Heart left ventricle (tissue), 16 donors: ENCODE data around the gene TPM3. TPM values are rescaled to one million over a fixed set of nuclear protein-coding genes. Genes with fewer than 3 reads are reported as not detected.
"Not testable (repeated sequence)": the region's sequence is repeated elsewhere in the genome, so short reads cannot be mapped to it uniquely, and the experiment has no call there.

Experiments used
- ATAC-seq, 4 donors: fragments of 200-7000 bp; cut with Tn5 transposase; one replicate each; pipeline ENCODE4 v1.9.1; 2020 to 2022; ENCODE audit warnings: moderate library complexity in 4 of 4, mild to moderate bottlenecking in 3 of 4, moderate number of reproducible peaks in 1 of 4
- DNase-seq, 5 donors: peaks; one replicate each; pipeline ENCODE4 v3.0.0-alpha.2; 2020
- H3K27ac ChIP-seq, 12 donors: fragments of 200-600 bp; sonication (generic) in 4 of 12; one replicate each; pipeline versions ENCODE4 v1.5.0 to v1.8.0; 2016 to 2022; ENCODE audit warnings: mild to moderate bottlenecking in 2 of 12
- H3K27me3 ChIP-seq, 9 donors: fragments of 200-600 bp; sonication (generic) in 2 of 9; one replicate each; pipeline versions ENCODE4 v1.5.1 to v1.8.0; 2016 to 2022; ENCODE audit warnings: mild to moderate bottlenecking in 3 of 9
- H3K36me3 ChIP-seq, 9 donors: fragments of 200-600 bp; sonication (generic) in 2 of 9; one replicate each; pipeline versions ENCODE4 v1.5.0 to v1.8.0; 2018 to 2022; ENCODE audit warnings: mild to moderate bottlenecking in 2 of 9
- H3K4me1 ChIP-seq, 12 donors: fragments of 200-600 bp; sonication (generic) in 4 of 12; one replicate each; pipeline versions ENCODE4 v1.5.0 to v1.8.0; 2016 to 2022; ENCODE audit warnings: mild to moderate bottlenecking in 3 of 12
- H3K4me3 ChIP-seq, 12 donors: fragments of 200-600 bp; sonication (generic) in 4 of 12; one replicate each; pipeline versions ENCODE4 v1.5.0 to v1.8.0; 2017 to 2022; ENCODE audit warnings: mild to moderate bottlenecking in 9 of 12, moderate library complexity in 4 of 12
- H3K9me3 ChIP-seq, 12 donors: fragments of 200-600 bp; sonication (generic) in 4 of 12; one replicate each; pipeline versions ENCODE4 v1.5.0 to v1.8.0; 2016 to 2022; ENCODE audit warnings: mild to moderate bottlenecking in 1 of 12
- POLR2A ChIP-seq, 2 donors: fragments of 450-650 bp; IDR thresholded peaks; one replicate each; pipeline ENCODE4 v1.6.1; 2017; ENCODE audit warnings: antibody characterized with exemption in 2 of 2, mild to moderate bottlenecking in 2 of 2, moderate library complexity in 2 of 2
- WGBS, 4 donors: extraction: QIAGEN DNeasy Blood & Tissue Kit in 2 of 4; methylation state at CpG; one replicate each; pipeline versions ENCODE4 v1.1.5 to v1.1.7; 2013 to 2018; 5-methylcytosine and 5-hydroxymethylcytosine counted together
- intact Hi-C, 10 donors: fragments of 100-400 bp; cut with DNase I; formaldehyde crosslinking; loops; one replicate each; pipeline versions ENCODE4 v1.11.1 to v1.14.2; 2022
- microRNA counts, 2 donors: library from miRNA; unstranded; fragments of <30 nt; microRNA quantifications; one replicate each; lab custom pipeline; 2016
- microRNA-seq, 4 donors: library from miRNA; unstranded; fragments of <30 nt; microRNA quantifications; one replicate each; pipeline versions ENCODE4 to v1.2.0, GENCODE V29; 2017 to 2020
- polyA plus RNA-seq, 2 donors: library from polyadenylated mRNA; stranded (reverse); fragments of 200-250 nt; gene quantifications; one replicate each; pipeline ENCODE4 v1.2.3, GENCODE V29; 2013
- total RNA-seq, 9 donors: library from RNA; depleted of rRNA in 2 of 9; stranded (reverse); fragments of >200 nt in 2 of 9; fragmentation: NEBNext Ultra II Directional in 3 of 9; extraction: Animal tissue kit (Norgen Biotek cat#: 25700) in 3 of 9; gene quantifications; one replicate each; pipeline versions ENCODE4 v1.1.0 to v1.2.4, GENCODE V29; 2016 to 2023
- TF ChIP-seq, protein P1 (sequence below), 12 donors: fragments of 200-600 bp; sonication (generic) in 4 of 12; IDR thresholded peaks; one replicate each; pipeline versions ENCODE4 v1.5.0 to v1.8.0; 2018 to 2022; ENCODE audit warnings: antibody characterized with exemption in 12 of 12, mild to moderate bottlenecking in 5 of 12
- donor health status: ischemic (EF 13 %, LVEDD 7.1; RV severe dilation, severe dysfunction).
- donor health status: healthy with polysubstance abuse.
- donor health status: DM: no; HTN: yes; CAD: no.
- donor health status: DM: no; HTN: no; CAD: no.
- donor health status: ischemic (EF 25% LVEDD 6.9; RV normal size, moderate dysfunction).
- donor health status: ischemic (EF 25% LVEDD 5.7; RV mildly dilated, moderate dysfunction).
- donor health status: healthy.
- donor health status: DM: yes; HTN: yes; CAD: no.
- donor health status: ischemic (EF 35%, LVEDD 5.7; RV mildly dilated, moderate dysfunction).
- donor health status: nonischemic (EF 11% LVEDD 7.7; RV severe dilation, severe dysfunction).
- donor health status: DM: yes; HTN: yes; CAD: no.
- donor health status: PGD.
- donor health status: ischemic (EF 29% LVEDD 5.4; RV normal size, mild dysfunction).
- donor health status: nonischemic (EF 23%, LVEDD 6.1; RV moderate dilation, normal function).

The TPM3 gene
- total and polyA plus RNA-seq, 11 donors = 76.5 to 259 (median 120) TPM

DNA sequence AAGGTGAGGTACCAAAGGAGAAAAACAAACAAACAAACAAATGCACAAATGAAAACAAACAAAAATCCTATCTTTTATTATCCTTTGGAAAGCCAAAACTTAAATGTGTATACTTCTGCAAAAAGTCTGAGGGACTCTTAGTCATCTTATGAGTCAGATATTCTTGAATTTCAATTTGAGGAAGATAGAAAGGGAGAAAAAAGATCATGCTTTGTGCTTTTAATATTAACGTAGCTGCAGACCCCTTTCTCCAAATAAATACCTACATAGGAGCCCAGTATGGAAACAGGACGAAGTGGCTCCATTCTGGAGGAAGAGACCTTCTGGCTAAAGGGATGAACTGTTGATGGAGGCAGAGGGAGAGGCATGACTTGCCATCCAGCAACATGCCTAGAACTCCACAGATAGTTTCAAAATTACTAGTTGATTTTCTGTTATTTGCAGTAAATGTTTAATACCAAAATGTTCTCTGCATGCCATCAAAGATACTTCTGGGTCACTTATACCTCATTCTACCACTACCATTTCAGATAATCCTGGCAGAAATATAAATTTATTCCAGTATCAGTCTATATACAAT is 62.4 kb downstream of the TPM3 start:
- Histone ChIP-seq H3K27me3 (no peaks in the 10 kb centered on the region), H3K4me1 (peaks cover 0 to 5% (median 0%) of the 10 kb centered on the region in 12 donors), H3K27ac (no peak overlapping the region), H3K4me3 (no peak overlapping the region), H3K9me3 (no peaks in the 10 kb centered on the region), H3K36me3 (no peaks in the 10 kb centered on the region)
- no peak for ATAC-seq
- DNase-seq = no peak
- intact Hi-C loops = no loop called here
- WGBS, 4 donors = 60 to 66% (median 65%) methylated on average over 2 of the region's 2 CpGs
- TF ChIP-seq, protein P1, sequence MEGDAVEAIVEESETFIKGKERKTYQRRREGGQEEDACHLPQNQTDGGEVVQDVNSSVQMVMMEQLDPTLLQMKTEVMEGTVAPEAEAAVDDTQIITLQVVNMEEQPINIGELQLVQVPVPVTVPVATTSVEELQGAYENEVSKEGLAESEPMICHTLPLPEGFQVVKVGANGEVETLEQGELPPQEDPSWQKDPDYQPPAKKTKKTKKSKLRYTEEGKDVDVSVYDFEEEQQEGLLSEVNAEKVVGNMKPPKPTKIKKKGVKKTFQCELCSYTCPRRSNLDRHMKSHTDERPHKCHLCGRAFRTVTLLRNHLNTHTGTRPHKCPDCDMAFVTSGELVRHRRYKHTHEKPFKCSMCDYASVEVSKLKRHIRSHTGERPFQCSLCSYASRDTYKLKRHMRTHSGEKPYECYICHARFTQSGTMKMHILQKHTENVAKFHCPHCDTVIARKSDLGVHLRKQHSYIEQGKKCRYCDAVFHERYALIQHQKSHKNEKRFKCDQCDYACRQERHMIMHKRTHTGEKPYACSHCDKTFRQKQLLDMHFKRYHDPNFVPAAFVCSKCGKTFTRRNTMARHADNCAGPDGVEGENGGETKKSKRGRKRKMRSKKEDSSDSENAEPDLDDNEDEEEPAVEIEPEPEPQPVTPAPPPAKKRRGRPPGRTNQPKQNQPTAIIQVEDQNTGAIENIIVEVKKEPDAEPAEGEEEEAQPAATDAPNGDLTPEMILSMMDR (IDR thresholded peaks at IDR 0.05) = no peak
- TF ChIP-seq POLR2A (IDR thresholded peaks at IDR 0.05) = no peak

DNA sequence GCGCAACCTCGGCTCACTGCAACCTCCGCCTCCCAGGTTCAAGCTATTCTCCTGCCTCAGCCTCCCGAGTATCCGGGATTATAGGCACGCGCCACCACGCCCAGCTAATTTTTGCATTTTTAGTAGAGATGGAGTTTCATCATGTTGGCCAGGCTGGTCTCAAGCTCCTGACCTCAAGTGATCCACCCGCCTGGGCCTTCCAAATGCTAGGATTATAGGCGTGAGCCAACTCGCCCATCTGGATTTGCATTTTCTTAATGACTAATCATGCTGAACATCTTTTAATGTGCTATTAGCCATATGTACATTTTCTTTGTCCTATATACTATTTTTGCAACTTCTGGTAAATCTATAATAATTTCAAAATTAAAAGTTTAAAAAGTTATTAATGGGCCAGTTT is 68.7 kb downstream of the TPM3 start:
- H3K9me3 ChIP-seq, H3K27ac ChIP-seq, DNase-seq, H3K27me3 ChIP-seq, ATAC-seq, H3K36me3 ChIP-seq, H3K4me3 ChIP-seq, H3K4me1 ChIP-seq, intact Hi-C loops: not testable (repeated sequence)
- WGBS, 4 donors = 93 to 96% (median 95%) methylated on average over 11 of the region's 11 CpGs

DNA sequence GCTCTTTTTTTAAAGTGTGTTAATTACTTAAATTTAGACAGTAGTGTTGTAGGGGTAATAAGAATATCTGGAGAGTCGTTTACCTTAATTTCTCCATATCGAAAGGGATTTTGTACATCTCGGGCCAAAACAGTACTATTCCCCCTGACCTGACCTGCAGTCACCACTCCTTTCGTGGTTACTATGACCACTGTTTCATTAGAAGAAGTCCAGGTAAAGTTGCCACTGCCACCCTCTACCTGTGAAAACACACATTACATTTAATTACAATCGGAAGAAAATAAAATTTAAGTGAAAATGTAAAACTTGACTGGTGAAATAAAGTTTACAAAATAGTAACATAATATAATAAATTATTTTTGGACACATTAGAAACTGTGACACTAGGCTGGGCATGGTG is 74.3 kb downstream of the TPM3 start:
- Histone ChIP-seq H3K27ac (no peak overlapping the region), H3K27me3 (no peaks in the 10 kb centered on the region), H3K4me1 (peaks cover 0 to 7% (median 0%) of the 10 kb centered on the region in 12 donors), H3K9me3 (no peaks in the 10 kb centered on the region), H3K4me3 (no peak overlapping the region), H3K36me3 (no peaks in the 10 kb centered on the region)
- DNase-seq = no peak
- intact Hi-C loops = no loop called here
- WGBS, 4 donors = 75 to 83% (median 81%) methylated on average over 5 of the region's 5 CpGs
- no peak for ATAC-seq
- TF ChIP-seq, protein P1 (IDR thresholded peaks at IDR 0.05) = no peak
- no peak for TF ChIP-seq POLR2A (IDR thresholded peaks at IDR 0.05)

DNA sequence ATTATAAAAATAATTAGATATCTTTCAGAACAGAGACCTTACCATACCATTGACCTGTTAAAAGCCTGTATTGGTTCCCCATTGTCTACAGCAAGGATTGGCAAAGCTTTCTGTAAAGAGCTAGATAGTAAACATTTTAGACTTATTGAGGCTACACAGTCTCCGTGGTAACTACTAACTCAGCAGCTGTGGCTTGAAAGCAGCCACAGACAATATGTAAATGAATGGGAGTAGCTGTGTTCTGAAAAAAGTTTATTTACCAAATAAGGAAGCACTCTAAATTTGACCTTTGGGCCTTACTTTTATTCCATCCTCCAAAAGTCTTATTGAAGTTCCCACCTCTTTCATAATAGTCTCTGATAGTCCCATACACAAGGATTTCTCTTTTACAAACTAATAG is 76.7 kb downstream of the TPM3 start:
- H3K9me3 ChIP-seq = no peaks in the 10 kb centered on the region
- H3K27me3 ChIP-seq = no peaks in the 10 kb centered on the region
- no peak for TF ChIP-seq POLR2A (IDR thresholded peaks at IDR 0.05)
- TF ChIP-seq, protein P1 (IDR thresholded peaks at IDR 0.05) = no peak
- peaks cover 0 to 7% (median 0%) of the 10 kb centered on the region in 12 donors for H3K4me1 ChIP-seq
- no peak overlapping the region for H3K4me3 ChIP-seq
- intact Hi-C loops = no loop called here
- DNase-seq (no peak), ATAC-seq (no peak)
- WGBS, 4 donors = 46 to 54% (median 52%) methylated on average over 1 of the region's 1 CpG
- no peaks in the 10 kb centered on the region for H3K36me3 ChIP-seq
- H3K27ac ChIP-seq = no peak overlapping the region

MicroRNA genes within 50 kb of the gene (microRNA counts, 767-probe panel; counts per million panel counts)
- microRNA hsa-miR-190b (lab: Ali Mortazavi, UCI) = 0 to 886 counts per million in 2 donors

Small RNAs within 50 kb of the gene (microRNA-seq; reads per million reads assigned to microRNA genes)
- 2.4 to 14.7 (median 6.4) reads per million in 4 donors for gene MIR190B

Other genes starting within 250 kb of the TPM3 start
- 10 to 100 TPM; 30.5 to 60.7 (median 40.8) TPM for gene DENND4B, start 245.4 kb downstream of the TPM3 start, total RNA-seq
- gene DENND4B, start 245.4 kb downstream of the TPM3 start, polyA plus RNA-seq = 10 to 100 TPM; 36.7 to 41.5 TPM
- 10 to 100 TPM; 11.0 to 27.8 (median 18.8) TPM for gene CRTC2, start 233.5 kb downstream of the TPM3 start, total RNA-seq
- 10 to 100 TPM; 21.4 to 25.4 TPM for gene CRTC2, start 233.5 kb downstream of the TPM3 start, polyA plus RNA-seq
- gene SLC39A1, start 228.6 kb downstream of the TPM3 start, total RNA-seq = 10 to 100 TPM; 31.6 to 83.9 (median 48.4) TPM
- 100 to 1,000 TPM in 1 of 2 donors, 10 to 100 TPM in 1; 32.5 to 163 TPM for gene SLC39A1, start 228.6 kb downstream of the TPM3 start, polyA plus RNA-seq
- gene CREB3L4, start 224.2 kb downstream of the TPM3 start, total RNA-seq = 1 to 10 TPM; 2.5 to 7.2 (median 4.5) TPM
- 1 to 10 TPM; 4.8 to 5.7 TPM for gene CREB3L4, start 224.2 kb downstream of the TPM3 start, polyA plus RNA-seq
- 100 to 1,000 TPM in 3 of 9 donors, 10 to 100 TPM in 6; 55.0 to 175 (median 79.5) TPM for gene JTB, start 214.4 kb downstream of the TPM3 start, total RNA-seq
- 100 to 1,000 TPM in 1 of 2 donors, 10 to 100 TPM in 1; 87.4 to 222 TPM for gene JTB, start 214.4 kb downstream of the TPM3 start, polyA plus RNA-seq
- gene RAB13, start 205.8 kb downstream of the TPM3 start, total RNA-seq = 10 to 100 TPM; 18.2 to 97.6 (median 49.3) TPM
- gene RAB13, start 205.8 kb downstream of the TPM3 start, polyA plus RNA-seq = 100 to 1,000 TPM in 1 of 2 donors, 10 to 100 TPM in 1; 79.5 to 107 TPM
- 1,000 to 10,000 TPM in 1 of 9 donors, 100 to 1,000 TPM in 8; 537 to 1,013 (median 772) TPM for gene RPS27, start 201.3 kb downstream of the TPM3 start, total RNA-seq
- gene RPS27, start 201.3 kb downstream of the TPM3 start, polyA plus RNA-seq = 1,000 to 10,000 TPM; 3,213 to 7,204 TPM
- under 1 TPM in 3 of 9 donors, not detected in 6; 0.04 to 0.31 (median 0.05) TPM for gene NUP210L, start 37.0 kb downstream of the TPM3 start, total RNA-seq
- gene NUP210L, start 37.0 kb downstream of the TPM3 start, polyA plus RNA-seq = not detected
- gene CFAP141, start 14.2 kb upstream of the TPM3 start, total RNA-seq = not detected
- gene CFAP141, start 14.2 kb upstream of the TPM3 start, polyA plus RNA-seq = not detected
- gene UBAP2L, start 28.9 kb upstream of the TPM3 start, total RNA-seq = 100 to 1,000 TPM in 5 of 9 donors, 10 to 100 TPM in 4; 57.4 to 142 (median 100) TPM
- 10 to 100 TPM; 61.6 to 88.3 TPM for gene UBAP2L, start 28.9 kb upstream of the TPM3 start, polyA plus RNA-seq
- 100 to 1,000 TPM; 127 to 230 (median 165) TPM for gene HAX1, start 80.5 kb upstream of the TPM3 start, total RNA-seq
- 100 to 1,000 TPM; 156 to 308 TPM for gene HAX1, start 80.5 kb upstream of the TPM3 start, polyA plus RNA-seq
- gene AQP10, start 129.0 kb upstream of the TPM3 start, total RNA-seq = under 1 TPM in 6 of 9 donors, not detected in 3; 0.23 to 0.93 (median 0.55) TPM
- gene AQP10, start 129.0 kb upstream of the TPM3 start, polyA plus RNA-seq = 1 to 10 TPM in 1 of 2 donors, under 1 TPM in 1; 0.15 to 1.2 TPM
- gene ATP8B2, start 133.4 kb upstream of the TPM3 start, total RNA-seq = 10 to 100 TPM in 8 of 9 donors, 1 to 10 TPM in 1; 9.4 to 45.0 (median 15.5) TPM
- 10 to 100 TPM in 1 of 2 donors, 1 to 10 TPM in 1; 7.2 to 18.3 TPM for gene ATP8B2, start 133.4 kb upstream of the TPM3 start, polyA plus RNA-seq
- gene IL6R, start 213.2 kb upstream of the TPM3 start, total RNA-seq = 10 to 100 TPM in 6 of 9 donors, 1 to 10 TPM in 3; 5.7 to 26.6 (median 13.1) TPM
- gene IL6R, start 213.2 kb upstream of the TPM3 start, polyA plus RNA-seq = 1 to 10 TPM; 3.4 to 8.6 TPM